ENCODE measurements around the gene MTUS2. TPM values are rescaled to one million over a fixed set of nuclear protein-coding genes. Genes with fewer than 3 reads are reported as not detected.

The MTUS2 gene
- total and polyA plus RNA-seq, 2 of the 8 experiments (the other 6 are each of a cell fraction or from before 2014, with no cell fraction given): 0.18 to 0.80 TPM

DNA sequence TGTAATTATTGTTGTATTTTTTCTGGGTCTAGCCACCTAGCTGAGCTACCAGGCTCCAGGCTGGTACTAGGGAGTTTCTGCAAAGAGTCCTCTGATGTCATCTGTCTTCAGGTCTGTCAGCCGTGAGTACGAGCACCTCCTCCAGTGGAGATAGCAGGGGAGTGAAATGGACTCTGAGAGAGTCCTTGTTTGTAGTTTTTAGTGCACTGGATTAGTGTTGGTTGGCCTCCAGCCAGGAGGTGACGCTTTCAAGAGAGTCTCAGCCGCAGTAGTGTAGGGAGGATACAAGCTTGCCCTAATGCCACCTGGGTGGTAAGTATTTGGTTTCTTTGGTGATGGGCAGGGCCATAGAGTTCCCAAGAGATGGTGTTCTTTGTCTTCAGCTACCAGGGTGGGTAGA, 390.5 kb downstream of the MTUS2 start:
- H3K79me2 ChIP-seq (ENCODE audit: control insufficient read depth in 1 of 2, insufficient read depth in 2 of 2, low read length in 2 of 2): no peaks in the 10 kb centered on the region
- no peak overlapping the region for H2BK12ac ChIP-seq (ENCODE audit: low read depth, low read length)
- no peak overlapping the region for H2BK120ac ChIP-seq (replicated peaks; ENCODE audit: low read depth, low read length)
- H3K56ac ChIP-seq (replicated peaks; ENCODE audit: insufficient read length, low read depth, low read length): no peak overlapping the region
- no peak overlapping the region for H2BK20ac ChIP-seq (ENCODE audit: low read length)
- H3K18ac ChIP-seq (ENCODE audit: extremely low read depth, low read length): no peak overlapping the region
- H4K5ac ChIP-seq (ENCODE audit: insufficient read length, low read depth, low read length): no peak overlapping the region
- ChIA-PET CTCF (ENCODE audit: partially characterized antibody) (no interaction called here), POLR2A (ENCODE audit: partially characterized antibody) (interaction anchor here (0.6 kb wide), 1 partner anchor 9 kb away, joined by 3 read pairs; no protein-coding TSS in a partner anchor)
- H2AK5ac ChIP-seq (ENCODE audit: low read depth, low read length): no peak overlapping the region
- no peak overlapping the region for H3K27ac ChIP-seq (ENCODE audit: low read depth, low read length)
- TF ChIP-seq KDM5A (IDR thresholded peaks at IDR 0.05; ENCODE audit: low read length) (no peak), ASH2L (IDR thresholded peaks at IDR 0.05; ENCODE audit: low read length) (no peak), CBX8 (IDR thresholded peaks at IDR 0.05; ENCODE audit: borderline replicate concordance, low read depth, low read length) (no peak), RXRA (IDR thresholded peaks at IDR 0.05; ENCODE audit: insufficient read depth, low read depth, low read length) (no peak)
- H3K79me1 ChIP-seq (ENCODE audit: low read depth, low read length): no peaks in the 10 kb centered on the region
- no peak overlapping the region for H3K4me3 ChIP-seq (ENCODE audit: extremely low read depth in 1 of 4, insufficient read depth in 2 of 4, low read depth in 3 of 4, low read length in 4 of 4)
- peaks cover 0 to 2% (median 0%) of the 10 kb centered on the region in 4 experiments; a peak in 1 of 7 replicates for H3K4me1 ChIP-seq (replicated peaks in 1 of 4; ENCODE audit: control insufficient read depth in 3 of 4, insufficient read depth in 4 of 4, low read length in 3 of 4)
- DNase-seq (ENCODE audit: low read depth in 1 of 2, low spot score in 2 of 2) (no peak), FAIRE-seq (no peak)
- no peak overlapping the region for H2BK15ac ChIP-seq (ENCODE audit: low read length)
- no peak overlapping the region for H3K23ac ChIP-seq (ENCODE audit: insufficient read length)
- no peak overlapping the region for H3K4ac ChIP-seq (replicated peaks; ENCODE audit: insufficient read length, low read depth, low read length)
- peaks cover 0 to 1% of the 10 kb centered on the region in 2 experiments; a peak in 1 of 4 replicates for H3K9me3 ChIP-seq (ENCODE audit: insufficient read depth in 2 of 2, low read depth in 1 of 2, low read length in 1 of 2)
- H3K9ac ChIP-seq (replicated peaks in 1 of 4; ENCODE audit: extremely low read depth in 1 of 4, low read depth in 3 of 4, low read length in 3 of 4): no peak overlapping the region
- no peak overlapping the region for H3K4me2 ChIP-seq (ENCODE audit: insufficient read depth in 1 of 2, low read depth in 2 of 2, low read length in 2 of 2)
- no peak overlapping the region for H4K91ac ChIP-seq (replicated peaks; ENCODE audit: insufficient read length, low read length)
- no peaks in the 10 kb centered on the region for H3K27me3 ChIP-seq (replicated peaks in 1 of 4; ENCODE audit: control insufficient read depth in 3 of 4, extremely low read depth in 1 of 4, insufficient read depth in 3 of 4, low read length in 3 of 4)
- no peaks in the 10 kb centered on the region for H3K23me2 ChIP-seq (ENCODE audit: low read depth, low read length)
- no peaks in the 10 kb centered on the region for H4K20me1 ChIP-seq (replicated peaks in 1 of 2; ENCODE audit: control insufficient read depth in 1 of 2, insufficient read depth in 2 of 2, low read length in 2 of 2)
- H2BK5ac ChIP-seq (ENCODE audit: low read depth, low read length): no peak overlapping the region
- H2AFZ ChIP-seq (ENCODE audit: low read length): no peak overlapping the region
- H4K8ac ChIP-seq (ENCODE audit: extremely low read depth, insufficient read depth, low read length): no peak overlapping the region
- H3K36me3 ChIP-seq (ENCODE audit: control insufficient read depth in 2 of 4, insufficient read depth in 4 of 4, low read length in 3 of 4): no peaks in the 10 kb centered on the region
- WGBS, 2 experiments (ENCODE audit: extremely low coverage in 1 of 2, insufficient coverage in 1 of 2, insufficient read length in 1 of 2, insufficient replicate concordance in 2 of 2, low coverage in 1 of 2, low lambda C conversion rate in 2 of 2, missing lambda C conversion rate in 1 of 2): 84% methylated on average over 4 of the region's 4 CpGs; no CpG with 5 or more reads in 1 of the 2 experiments
- H3K14ac ChIP-seq (ENCODE audit: insufficient read length): no peak overlapping the region
